ENCODE measurements around the gene BCKDHA.
"Not testable (repeated sequence)": the region's sequence is repeated elsewhere in the genome, so short reads cannot be mapped to it uniquely, and the experiment has no call there.

Gene BCKDHA

GRCh38 chr19:41405776-41406175 is 8.2 kb downstream of the BCKDHA start:
- no peak for DNase-seq (ENCODE audit: low read depth in 2 of 2)

GRCh38 chr19:41407271-41407670 is 9.7 kb downstream of the BCKDHA start:
- no peak for DNase-seq (ENCODE audit: low read depth in 2 of 2)

GRCh38 chr19:41408256-41408655 is 10.6 kb downstream of the BCKDHA start:
- no peak for DNase-seq (ENCODE audit: low read depth in 2 of 2)

GRCh38 chr19:41408846-41409245 is 11.2 kb downstream of the BCKDHA start:
- not testable (repeated sequence) for DNase-seq (ENCODE audit: low read depth in 2 of 2)

- no peak for DNase-seq (ENCODE audit: low read depth in 2 of 2)
These were observed 11.7 kb downstream of the BCKDHA start for GRCh38 chr19:41409288-41409687.

GRCh38 chr19:41410336-41411054 is 12.9 kb downstream of the BCKDHA start:
- DNase-seq (ENCODE audit: low read depth in 2 of 2), result no peak

GRCh38 chr19:41411100-41411967 is 13.7 kb downstream of the BCKDHA start:
- DNase-seq (ENCODE audit: low read depth in 2 of 2), result no peak

- DNase-seq (ENCODE audit: low read depth in 2 of 2), result no peak
These were observed 14.3 kb downstream of the BCKDHA start for GRCh38 chr19:41411968-41412265.

GRCh38 chr19:41412953-41413352 is 15.3 kb downstream of the BCKDHA start:
- no peak for DNase-seq (ENCODE audit: low read depth in 2 of 2)

GRCh38 chr19:41413947-41414346 is 16.3 kb downstream of the BCKDHA start:
- DNase-seq (ENCODE audit: low read depth in 2 of 2), result no peak

GRCh38 chr19:41414461-41414860 is 16.8 kb downstream of the BCKDHA start:
- DNase-seq (ENCODE audit: low read depth in 2 of 2), result no peak

- no peak for DNase-seq (ENCODE audit: low read depth in 2 of 2)
These were observed 17.5 kb downstream of the BCKDHA start for GRCh38 chr19:41415154-41415571.

GRCh38 chr19:41416194-41416674 is 18.6 kb downstream of the BCKDHA start:
- no peak for DNase-seq (ENCODE audit: low read depth in 2 of 2)

GRCh38 chr19:41420101-41420880 is 22.7 kb downstream of the BCKDHA start:
- no peak for DNase-seq (ENCODE audit: low read depth in 2 of 2)

- DNase-seq (ENCODE audit: low read depth in 2 of 2), result no peak
These were observed 23.7 kb downstream of the BCKDHA start for GRCh38 chr19:41421314-41421713.

- no peak for DNase-seq (ENCODE audit: low read depth in 2 of 2)
These were observed 24.4 kb downstream of the BCKDHA start for GRCh38 chr19:41421973-41422372.

- no peak for DNase-seq (ENCODE audit: low read depth in 2 of 2)
These were observed 24.8 kb downstream of the BCKDHA start for GRCh38 chr19:41422456-41422855.

GRCh38 chr19:41422955-41423354 is 25.3 kb downstream of the BCKDHA start:
- no peak for DNase-seq (ENCODE audit: low read depth in 2 of 2)

GRCh38 chr19:41424335-41425173 is 26.9 kb downstream of the BCKDHA start:
- no peak for DNase-seq (ENCODE audit: low read depth in 2 of 2)

- DNase-seq (ENCODE audit: low read depth in 2 of 2), result no peak
These were observed 27.8 kb downstream of the BCKDHA start for GRCh38 chr19:41425174-41426115.

All from fibroblast of skin of left quadriceps (primary cell).